OCI-LY7 (cell line): ENCODE measurements around the gene RAPGEF4. TPM values are rescaled to one million over a fixed set of nuclear protein-coding genes. Genes with fewer than 3 reads are reported as not detected.

Experiments used
- BruUV-seq: library from RNA; stranded (reverse); fragments of 400-500 nt; replicated peaks from 2 replicates; lab custom pipeline; 2021; lab: Mats Ljungman, UMichigan
- CTCF ChIA-PET: fragments of 300-600 bp; sonication (Branson Sonifier 250); formaldehyde crosslinking; loops from one replicate; lab custom pipeline; 2022; ENCODE audit warnings: antibody characterized with exemption; ENCODE audit not compliant: unreplicated experiment; lab: Charles Lee
- POLR2A ChIA-PET: fragments of 300-600 bp; sonication (Branson Sonifier 250); formaldehyde crosslinking; loops from one replicate; lab custom pipeline; 2022; ENCODE audit warnings: antibody characterized with exemption; lab: Charles Lee
- DNase-seq: peaks from one replicate; pipeline ENCODE4 v3.0.0-alpha.2; 2015; ENCODE audit warnings: low spot score
- H2AFZ ChIP-seq: fragments of 200-600 bp; sonication (generic), shearing (Covaris generic); 2 replicates; pipeline ENCODE4 v1.6.1; 2014; ENCODE audit warnings: mild to moderate bottlenecking, antibody characterized with exemption, low read length, moderate library complexity
- H3K27ac ChIP-seq: fragments of 200-600 bp; sonication (generic); 2 replicates; pipeline ENCODE4 v1.5.1; 2014; ENCODE audit warnings: mixed run types, low read depth, mild to moderate bottlenecking, moderate library complexity, low read length, inconsistent platforms; ENCODE audit not compliant: poor library complexity, severe bottlenecking
- H3K36me3 ChIP-seq: fragments of 200-600 bp; sonication (generic); 2 replicates; pipeline ENCODE4 v1.6.1; 2014; ENCODE audit warnings: mild to moderate bottlenecking, antibody characterized with exemption, low read length, moderate library complexity, mixed read lengths; ENCODE audit not compliant: insufficient read depth
- H3K4me1 ChIP-seq: fragments of 200-600 bp; sonication (generic); 2 replicates; pipeline ENCODE4 v1.5.1; 2014; ENCODE audit warnings: mild to moderate bottlenecking, low read length; ENCODE audit not compliant: insufficient read depth, poor library complexity, severe bottlenecking
- H3K4me2 ChIP-seq: fragments of 200-600 bp; sonication (generic); 2 replicates; pipeline ENCODE4 v1.6.1; 2014; ENCODE audit warnings: mild to moderate bottlenecking, low read length
- H3K4me3 ChIP-seq: fragments of 200-600 bp; sonication (generic); 2 replicates; pipeline ENCODE4 v1.5.1; 2014; ENCODE audit warnings: mild to moderate bottlenecking, low read depth, low read length; ENCODE audit not compliant: poor library complexity, severe bottlenecking
- H3K79me2 ChIP-seq: fragments of 200-600 bp; sonication (generic); 2 replicates; pipeline ENCODE4 v1.6.1; 2016; ENCODE audit warnings: low read depth, mild to moderate bottlenecking, low read length, moderate library complexity, mixed read lengths; ENCODE audit not compliant: insufficient read depth
- H3K9me2 ChIP-seq: fragments of 200-600 bp; sonication (generic); 2 replicates; pipeline ENCODE4 v1.6.1; 2016; ENCODE audit warnings: mild to moderate bottlenecking, low read length, mixed read lengths; ENCODE audit not compliant: insufficient read depth
- H3K9me3 ChIP-seq: fragments of 200-600 bp; sonication (generic); 2 replicates; pipeline ENCODE4 v1.6.1; 2014; ENCODE audit warnings: mild to moderate bottlenecking, mixed run types, low read length, mixed read lengths
- H4K20me1 ChIP-seq: fragments of 200-600 bp; sonication (generic); 2 replicates; pipeline ENCODE4 v1.6.1; 2014; ENCODE audit warnings: mild to moderate bottlenecking, antibody characterized with exemption, low read length, moderate library complexity, mixed read lengths; ENCODE audit not compliant: insufficient read depth
- EZH2phosphoT487 ChIP-seq: fragments of 200-600 bp; sonication (generic); IDR thresholded peaks from 2 replicates; pipeline ENCODE4 v1.6.1; 2018; ENCODE audit warnings: low read depth, borderline replicate concordance, mild to moderate bottlenecking, mixed run types, antibody characterized with exemption, low read length, moderate library complexity, mixed read lengths
- intact Hi-C: fragments of 100-400 bp; cut with micrococcal nuclease; formaldehyde crosslinking; loops from one replicate; pipeline ENCODE4 v1.10.0; 2022; ENCODE audit not compliant: unreplicated experiment
- total RNA-seq, 2 experiments: library from RNA; depleted of rRNA in 1 of 2; stranded (reverse); fragments of >200 nt in 1 of 2; shearing (Covaris generic) in 1 of 2; gene quantifications; 2 replicates each; pipeline ENCODE4 v1.2.3, GENCODE V29; 2014 to 2022
- TF ChIP-seq, protein P1 (sequence below): fragments of 200-600 bp; sonication (generic); conservative IDR thresholded peaks from 2 replicates; pipeline ENCODE4 v1.5.1; 2014; ENCODE audit warnings: mild to moderate bottlenecking, antibody characterized with exemption, low read length, moderate library complexity, mixed read lengths

RAPGEF4 gene
- total RNA-seq, 2 experiments from 2014 or later, result 0.22 to 0.55 TPM

DNA sequence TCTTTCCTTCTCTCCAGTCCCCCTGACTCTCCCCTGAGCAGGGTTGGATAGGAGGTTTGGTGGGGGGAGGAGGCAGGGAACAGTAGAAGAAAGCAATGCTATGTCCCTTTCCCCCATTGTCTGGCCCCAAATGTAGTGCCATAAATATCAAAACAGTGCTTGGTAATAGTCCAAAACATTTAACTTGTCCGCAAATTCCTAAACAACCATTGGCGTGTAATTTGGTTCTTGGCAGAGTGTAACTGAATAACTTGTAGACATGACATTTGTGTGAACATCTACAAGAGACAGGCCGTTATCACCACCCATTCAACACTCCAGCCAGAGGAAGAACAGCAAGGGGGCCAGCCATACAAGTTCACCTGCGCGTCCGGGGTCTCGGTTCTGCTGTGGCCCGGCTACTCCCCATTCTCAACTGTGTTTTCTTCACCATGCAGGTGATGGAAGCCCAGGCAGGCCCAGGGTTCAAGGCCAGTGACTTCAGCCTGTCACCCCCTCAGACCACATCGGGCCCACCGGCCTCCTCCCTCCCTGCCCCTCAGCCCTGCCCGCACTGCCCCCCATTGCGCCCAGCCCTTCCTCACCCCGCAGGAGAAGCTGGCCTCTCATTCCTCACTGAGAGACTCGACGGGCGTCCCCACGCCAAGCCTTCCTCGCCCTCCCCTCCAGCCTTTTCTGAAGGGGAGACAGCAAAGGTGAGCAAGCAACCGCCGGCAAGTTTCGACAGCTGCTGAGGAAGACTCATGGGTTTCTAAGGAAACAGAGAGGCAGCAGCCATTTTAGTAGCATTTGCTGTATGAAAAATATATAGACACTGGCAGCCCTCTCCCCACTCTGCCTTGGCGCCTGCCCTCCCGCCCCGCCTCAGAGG is 699 bp upstream of the RAPGEF4 start:
- Histone ChIP-seq H3K9me3 (no peaks in the 10 kb centered on the region), H3K4me3 (no peak overlapping the region), H4K20me1 (no peaks in the 10 kb centered on the region), H3K27ac (no peak overlapping the region), H3K36me3 (no peaks in the 10 kb centered on the region), H3K4me1 (no peaks in the 10 kb centered on the region), H2AFZ (no peak overlapping the region), H3K9me2 (no peaks in the 10 kb centered on the region), H3K79me2 (no peaks in the 10 kb centered on the region), H3K4me2 (no peak overlapping the region)
- ChIA-PET POLR2A (no interaction called here), CTCF (no interaction called here)
- no peak for TF ChIP-seq EZH2phosphoT487
- TF ChIP-seq, protein P1, sequence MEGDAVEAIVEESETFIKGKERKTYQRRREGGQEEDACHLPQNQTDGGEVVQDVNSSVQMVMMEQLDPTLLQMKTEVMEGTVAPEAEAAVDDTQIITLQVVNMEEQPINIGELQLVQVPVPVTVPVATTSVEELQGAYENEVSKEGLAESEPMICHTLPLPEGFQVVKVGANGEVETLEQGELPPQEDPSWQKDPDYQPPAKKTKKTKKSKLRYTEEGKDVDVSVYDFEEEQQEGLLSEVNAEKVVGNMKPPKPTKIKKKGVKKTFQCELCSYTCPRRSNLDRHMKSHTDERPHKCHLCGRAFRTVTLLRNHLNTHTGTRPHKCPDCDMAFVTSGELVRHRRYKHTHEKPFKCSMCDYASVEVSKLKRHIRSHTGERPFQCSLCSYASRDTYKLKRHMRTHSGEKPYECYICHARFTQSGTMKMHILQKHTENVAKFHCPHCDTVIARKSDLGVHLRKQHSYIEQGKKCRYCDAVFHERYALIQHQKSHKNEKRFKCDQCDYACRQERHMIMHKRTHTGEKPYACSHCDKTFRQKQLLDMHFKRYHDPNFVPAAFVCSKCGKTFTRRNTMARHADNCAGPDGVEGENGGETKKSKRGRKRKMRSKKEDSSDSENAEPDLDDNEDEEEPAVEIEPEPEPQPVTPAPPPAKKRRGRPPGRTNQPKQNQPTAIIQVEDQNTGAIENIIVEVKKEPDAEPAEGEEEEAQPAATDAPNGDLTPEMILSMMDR, result no peak
- intact Hi-C loops, result no loop called here
- no peak for DNase-seq
- BruUV-seq, result no TSS peak

DNA sequence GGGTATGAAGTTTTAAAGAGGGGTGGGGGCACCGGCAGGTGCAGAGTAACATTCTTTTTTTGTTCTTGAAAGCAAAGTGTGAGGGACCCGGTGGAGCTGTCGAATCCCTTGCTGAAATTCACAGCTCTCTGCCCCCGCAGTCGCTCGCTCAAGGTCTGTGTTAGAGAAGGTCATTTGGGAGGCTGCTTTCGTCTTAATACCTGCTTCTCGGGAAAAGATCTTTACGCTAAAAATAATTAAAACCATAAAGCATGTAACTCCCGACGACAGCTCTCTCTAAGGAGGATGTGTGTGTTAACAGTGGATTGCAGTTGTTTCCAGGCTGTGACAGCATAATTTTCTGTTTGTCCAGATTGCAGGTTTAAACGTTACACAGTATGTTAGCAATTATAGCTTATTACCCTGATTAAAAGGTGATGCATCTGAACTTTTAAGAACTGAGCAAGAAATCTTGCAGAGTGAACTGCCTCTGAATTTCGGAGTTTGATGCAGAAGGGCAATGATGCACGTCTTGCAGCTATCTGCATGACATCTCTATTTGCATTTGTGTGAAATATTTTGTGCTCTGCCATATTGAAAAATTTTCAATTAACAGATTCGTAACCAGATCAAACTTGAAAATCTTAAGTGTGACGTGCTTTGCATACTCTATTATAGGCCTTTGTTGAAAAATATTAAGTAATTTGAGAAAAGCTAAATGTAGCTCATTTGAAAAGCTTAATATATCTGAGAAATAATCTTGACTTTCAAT is 954 bp downstream of the RAPGEF4 start:
- H3K4me1 ChIP-seq, result no peaks in the 10 kb centered on the region
- intact Hi-C loops, result no loop called here
- no TSS peak for BruUV-seq
- H3K4me3 ChIP-seq, result no peak overlapping the region
- no peaks in the 10 kb centered on the region for H3K9me3 ChIP-seq
- H4K20me1 ChIP-seq, result no peaks in the 10 kb centered on the region
- no peak overlapping the region for H3K27ac ChIP-seq
- no peaks in the 10 kb centered on the region for H3K9me2 ChIP-seq
- H3K4me2 ChIP-seq, result no peak overlapping the region
- CTCF ChIA-PET, result no interaction called here
- no peaks in the 10 kb centered on the region for H3K36me3 ChIP-seq
- H3K79me2 ChIP-seq, result no peaks in the 10 kb centered on the region
- TF ChIP-seq, protein P1, result no peak
- TF ChIP-seq EZH2phosphoT487, result no peak
- H2AFZ ChIP-seq, result no peak overlapping the region
- POLR2A ChIA-PET, result interaction anchor here (0.5 kb wide), 2 partner anchors 30 to 1021 kb away, joined by 3 read pairs; no protein-coding TSS in a partner anchor
- no peak for DNase-seq
